Activated B cell treated with CpG ODN at 0.5 μM for 24 hours (primary cell): ENCODE measurements around the gene ARFGAP3. TPM values are rescaled to one million over a fixed set of nuclear protein-coding genes. Genes with fewer than 3 reads are reported as not detected.

Source experiments
- ATAC-seq: fragments of 200-7000 bp; cut with Tn5 transposase; one replicate; pipeline ENCODE4 v1.10.0; 2021; ENCODE audit warnings: low read depth, mild to moderate bottlenecking, moderate library complexity
- CTCF ChIA-PET: fragments of 350-600 bp; sonication (Branson Sonifier 250); formaldehyde crosslinking; loops from one replicate; lab custom pipeline; 2021; ENCODE audit warnings: antibody characterized with exemption; lab: Charles Lee
- POLR2A ChIA-PET: fragments of 350-600 bp; sonication (Branson Sonifier 250); formaldehyde crosslinking; loops from one replicate; lab custom pipeline; 2021; ENCODE audit warnings: antibody characterized with exemption; lab: Charles Lee
- DNase-seq: peaks from one replicate; pipeline ENCODE4 v3.0.0; 2022
- H3K27ac Mint-ChIP-seq: one replicate; pipeline ENCODE4 v1.8.0; 2020; ENCODE audit warnings: mixed read lengths
- H3K27me3 Mint-ChIP-seq: one replicate; pipeline ENCODE4 v1.8.0; 2021; ENCODE audit warnings: mixed read lengths
- H3K36me3 Mint-ChIP-seq: one replicate; pipeline ENCODE4 v1.8.0; 2021; ENCODE audit warnings: low read depth, mixed read lengths
- H3K4me1 Mint-ChIP-seq: one replicate; pipeline ENCODE4 v1.8.0; 2021; ENCODE audit warnings: mixed read lengths
- H3K4me3 Mint-ChIP-seq: one replicate; pipeline ENCODE4 v1.8.0; 2020; ENCODE audit warnings: mild to moderate bottlenecking, mixed read lengths
- H3K9me3 Mint-ChIP-seq: one replicate; pipeline ENCODE4 v1.8.0; 2020; ENCODE audit warnings: mixed read lengths
- intact Hi-C: fragments of 100-400 bp; cut with micrococcal nuclease; formaldehyde crosslinking; loops from one replicate; pipeline ENCODE4 v1.15.1; 2024
- total RNA-seq: library from RNA; stranded (reverse); gene quantifications from 2 replicates; pipeline ENCODE4 v1.2.3, GENCODE V29; 2022
- TF ChIP-seq, protein P1 (sequence below): fragments of 200-600 bp; IDR thresholded peaks from one replicate; pipeline ENCODE4 v1.8.0; 2022; ENCODE audit warnings: antibody characterized with exemption, mild to moderate bottlenecking

ARFGAP3 gene
- total RNA-seq, 1 donor from 2014 or later = 35.2 TPM

DNA sequence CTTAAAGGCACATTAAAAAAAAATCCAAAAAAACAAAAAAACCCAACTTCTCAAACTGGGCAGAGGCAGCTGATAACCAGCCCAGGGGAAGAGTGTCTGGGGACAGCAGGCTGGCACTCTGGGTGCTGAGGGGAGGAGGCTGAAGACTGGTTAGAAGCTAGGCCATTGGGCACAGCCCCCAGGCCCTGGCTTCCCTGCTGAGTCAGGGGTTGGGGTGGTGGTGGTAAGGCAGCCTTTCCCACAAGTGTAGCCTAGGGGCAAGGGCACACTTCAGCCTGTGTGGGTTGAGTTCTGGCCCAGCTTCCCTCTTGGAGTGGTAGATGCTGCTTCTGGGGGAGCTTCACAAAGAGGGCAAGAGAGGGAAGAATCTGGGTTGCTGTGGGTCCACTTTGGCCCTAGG is 16.3 kb upstream of the ARFGAP3 start:
- Mint-ChIP-seq H3K4me3 (no peak overlapping the region), H3K27me3 (no peaks in the 10 kb centered on the region), H3K9me3 (no peaks in the 10 kb centered on the region), H3K36me3 (peaks cover 72% of the 10 kb centered on the region), H3K27ac (no peak overlapping the region), H3K4me1 (no peaks in the 10 kb centered on the region)
- CTCF ChIA-PET = interaction anchor here (0.8 kb wide), 1 partner anchor 253 kb away, joined by 3 read pairs; no protein-coding TSS in a partner anchor
- POLR2A ChIA-PET = interaction anchor here (0.8 kb wide), 1 partner anchor 16 kb away, joined by 4 read pairs; no protein-coding TSS in a partner anchor
- DNase-seq (no peak), ATAC-seq (no peak)
- intact Hi-C loops = no loop called here
- TF ChIP-seq, protein P1, sequence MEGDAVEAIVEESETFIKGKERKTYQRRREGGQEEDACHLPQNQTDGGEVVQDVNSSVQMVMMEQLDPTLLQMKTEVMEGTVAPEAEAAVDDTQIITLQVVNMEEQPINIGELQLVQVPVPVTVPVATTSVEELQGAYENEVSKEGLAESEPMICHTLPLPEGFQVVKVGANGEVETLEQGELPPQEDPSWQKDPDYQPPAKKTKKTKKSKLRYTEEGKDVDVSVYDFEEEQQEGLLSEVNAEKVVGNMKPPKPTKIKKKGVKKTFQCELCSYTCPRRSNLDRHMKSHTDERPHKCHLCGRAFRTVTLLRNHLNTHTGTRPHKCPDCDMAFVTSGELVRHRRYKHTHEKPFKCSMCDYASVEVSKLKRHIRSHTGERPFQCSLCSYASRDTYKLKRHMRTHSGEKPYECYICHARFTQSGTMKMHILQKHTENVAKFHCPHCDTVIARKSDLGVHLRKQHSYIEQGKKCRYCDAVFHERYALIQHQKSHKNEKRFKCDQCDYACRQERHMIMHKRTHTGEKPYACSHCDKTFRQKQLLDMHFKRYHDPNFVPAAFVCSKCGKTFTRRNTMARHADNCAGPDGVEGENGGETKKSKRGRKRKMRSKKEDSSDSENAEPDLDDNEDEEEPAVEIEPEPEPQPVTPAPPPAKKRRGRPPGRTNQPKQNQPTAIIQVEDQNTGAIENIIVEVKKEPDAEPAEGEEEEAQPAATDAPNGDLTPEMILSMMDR = no peak

DNA sequence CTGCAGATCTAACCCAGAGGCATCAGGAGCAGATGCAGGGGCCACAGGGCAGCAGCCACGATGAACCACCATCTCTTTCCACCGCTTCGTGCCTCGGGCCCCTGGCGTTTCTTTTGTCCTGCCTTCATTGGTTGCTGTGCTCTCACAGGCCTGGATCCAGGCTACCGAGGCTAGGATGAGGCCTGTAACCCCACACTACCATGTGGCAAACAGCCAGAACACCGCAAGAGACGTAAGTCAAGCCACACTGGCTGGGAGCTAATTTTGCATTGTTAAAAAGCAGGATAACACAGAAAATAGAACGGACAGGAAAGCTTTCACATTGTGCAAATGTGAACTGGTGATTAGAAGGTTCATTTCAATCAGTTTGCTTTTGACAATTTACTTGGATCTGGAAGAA is 15.7 kb upstream of the ARFGAP3 start:
- POLR2A ChIA-PET = interaction anchor here (0.8 kb wide), 1 partner anchor 17 kb away, joined by 4 read pairs; no protein-coding TSS in a partner anchor
- no peak for ATAC-seq

DNA sequence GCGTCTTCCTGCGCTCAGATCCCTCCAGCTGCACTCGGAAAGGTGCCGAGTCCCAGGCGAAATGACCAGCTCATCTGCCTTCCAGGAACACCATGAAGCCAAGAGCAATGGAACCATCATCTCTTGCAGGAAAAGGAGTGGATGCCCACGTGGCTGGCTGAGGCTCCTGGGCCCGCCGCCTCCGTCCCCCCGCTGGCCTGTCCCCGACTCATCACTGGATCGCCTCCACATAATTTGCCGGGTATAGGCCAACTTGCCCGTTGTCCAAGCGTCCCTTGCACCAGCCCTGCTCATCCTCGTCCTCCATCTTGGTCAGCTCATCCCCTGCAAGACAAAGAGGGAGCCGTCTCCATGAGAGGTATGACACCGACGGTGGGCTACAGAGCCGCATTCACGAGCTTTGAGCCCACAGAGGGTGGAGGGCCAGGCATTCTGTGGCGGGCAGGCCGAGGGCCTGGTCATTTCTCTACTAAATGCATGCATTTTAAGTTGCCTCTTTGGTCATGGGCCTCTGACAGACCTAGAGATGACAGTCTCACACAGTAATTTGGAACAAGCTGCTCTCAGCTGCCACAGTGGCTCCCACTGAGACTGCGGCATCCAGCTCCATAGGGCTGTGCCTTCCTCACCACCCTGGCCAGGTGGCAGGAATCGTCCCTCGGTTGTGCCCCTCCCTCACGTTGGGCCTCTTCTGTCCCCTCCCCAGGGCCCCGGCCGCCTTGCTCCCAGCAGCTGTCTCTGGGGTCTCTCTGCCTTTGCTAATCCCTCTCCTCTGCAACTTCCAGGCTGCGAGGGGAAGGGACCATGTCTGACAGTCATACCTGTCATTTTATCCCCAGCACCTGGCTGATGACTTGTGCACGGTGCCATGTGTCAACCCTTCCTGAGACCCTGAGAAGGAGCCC is 14.3 kb upstream of the ARFGAP3 start:
- H3K27me3 Mint-ChIP-seq = no peaks in the 10 kb centered on the region
- H3K4me3 Mint-ChIP-seq = no peak overlapping the region
- ATAC-seq (no peak), DNase-seq (no peak)
- intact Hi-C loops = no loop called here
- ChIA-PET CTCF (interaction anchor here (0.9 kb wide), 1 partner anchor 32 kb away, joined by 3 read pairs; no protein-coding TSS in a partner anchor), POLR2A (no interaction called here)
- TF ChIP-seq, protein P1 = no peak
- peaks cover 5% of the 10 kb centered on the region for H3K4me1 Mint-ChIP-seq
- H3K9me3 Mint-ChIP-seq = no peaks in the 10 kb centered on the region
- no peak overlapping the region for H3K27ac Mint-ChIP-seq
- peaks cover 58% of the 10 kb centered on the region for H3K36me3 Mint-ChIP-seq

More for the DNA sequence above, 15.7 kb upstream of the ARFGAP3 start:
- H3K27ac Mint-ChIP-seq = no peak overlapping the region
- no peak for DNase-seq
- H3K4me1 Mint-ChIP-seq = peaks cover under 1% of the 10 kb centered on the region
- H3K4me3 Mint-ChIP-seq = no peak overlapping the region
- intact Hi-C loops = no loop called here
- CTCF ChIA-PET = interaction anchor here (0.8 kb wide), 1 partner anchor 252 kb away, joined by 3 read pairs; no protein-coding TSS in a partner anchor
- no peaks in the 10 kb centered on the region for H3K9me3 Mint-ChIP-seq
- no peaks in the 10 kb centered on the region for H3K27me3 Mint-ChIP-seq
- TF ChIP-seq, protein P1 = no peak
- H3K36me3 Mint-ChIP-seq = peaks cover 69% of the 10 kb centered on the region

DNA sequence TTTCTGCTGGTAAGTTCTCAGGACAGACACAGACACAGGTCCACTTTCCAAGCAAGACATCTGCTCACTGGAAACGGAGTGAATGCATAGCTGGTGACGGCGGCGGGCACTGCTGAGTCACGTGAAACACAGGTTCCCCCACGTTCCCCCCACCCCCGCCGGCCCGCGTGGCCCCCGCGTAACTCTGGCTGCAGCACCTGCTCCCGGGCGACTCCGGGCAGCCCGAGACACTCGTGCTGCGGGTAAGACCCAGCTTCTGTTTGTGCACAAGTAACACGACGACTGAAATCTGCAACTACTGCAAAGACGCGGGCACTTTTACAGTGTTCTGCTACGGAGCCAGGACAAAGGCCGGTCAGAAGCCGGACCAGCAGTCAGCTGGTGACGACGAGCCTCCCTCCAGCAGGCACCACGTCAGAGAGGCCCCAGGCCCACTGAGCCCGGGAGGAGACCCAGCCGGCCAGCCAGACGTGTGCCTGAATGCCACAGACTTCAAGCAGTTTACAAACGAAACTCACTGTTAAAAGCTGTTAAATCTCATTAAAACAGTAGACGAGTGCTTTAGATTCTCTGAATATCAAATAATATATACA is 12.9 kb upstream of the ARFGAP3 start:
- no peak overlapping the region for H3K4me3 Mint-ChIP-seq
- peaks cover 45% of the 10 kb centered on the region for H3K36me3 Mint-ChIP-seq
- H3K27me3 Mint-ChIP-seq = no peaks in the 10 kb centered on the region
- POLR2A ChIA-PET = interaction anchor here (0.7 kb wide), 2 partner anchors 12 to 1775 kb away, joined by 4 to 5 read pairs; no protein-coding TSS in a partner anchor
- H3K27ac Mint-ChIP-seq = no peak overlapping the region
- intact Hi-C loops = loop anchor here (10.0 kb wide), 1 partner anchor 335 kb away; no protein-coding TSS in a partner anchor
- TF ChIP-seq, protein P1 = no peak
- peaks cover 7% of the 10 kb centered on the region for H3K4me1 Mint-ChIP-seq
- DNase-seq (no peak), ATAC-seq (no peak)
- CTCF ChIA-PET = no interaction called here
- H3K9me3 Mint-ChIP-seq = no peaks in the 10 kb centered on the region
